HG02840 (cell line): ENCODE results near the gene WFIKKN1.
A peak's percentile ranks its signal among the peaks of the same experiment; 100 is the strongest.

Experiments used
- ATAC-seq: cut with Tn5 transposase; IDR thresholded peaks from one replicate; pipeline ENCODE4 v1.9.1; 2021; ENCODE audit warnings: mild to moderate bottlenecking, moderate library complexity, moderate number of reproducible peaks; ENCODE audit not compliant: unreplicated experiment, low FRiP score

The WFIKKN1 gene

DNA sequence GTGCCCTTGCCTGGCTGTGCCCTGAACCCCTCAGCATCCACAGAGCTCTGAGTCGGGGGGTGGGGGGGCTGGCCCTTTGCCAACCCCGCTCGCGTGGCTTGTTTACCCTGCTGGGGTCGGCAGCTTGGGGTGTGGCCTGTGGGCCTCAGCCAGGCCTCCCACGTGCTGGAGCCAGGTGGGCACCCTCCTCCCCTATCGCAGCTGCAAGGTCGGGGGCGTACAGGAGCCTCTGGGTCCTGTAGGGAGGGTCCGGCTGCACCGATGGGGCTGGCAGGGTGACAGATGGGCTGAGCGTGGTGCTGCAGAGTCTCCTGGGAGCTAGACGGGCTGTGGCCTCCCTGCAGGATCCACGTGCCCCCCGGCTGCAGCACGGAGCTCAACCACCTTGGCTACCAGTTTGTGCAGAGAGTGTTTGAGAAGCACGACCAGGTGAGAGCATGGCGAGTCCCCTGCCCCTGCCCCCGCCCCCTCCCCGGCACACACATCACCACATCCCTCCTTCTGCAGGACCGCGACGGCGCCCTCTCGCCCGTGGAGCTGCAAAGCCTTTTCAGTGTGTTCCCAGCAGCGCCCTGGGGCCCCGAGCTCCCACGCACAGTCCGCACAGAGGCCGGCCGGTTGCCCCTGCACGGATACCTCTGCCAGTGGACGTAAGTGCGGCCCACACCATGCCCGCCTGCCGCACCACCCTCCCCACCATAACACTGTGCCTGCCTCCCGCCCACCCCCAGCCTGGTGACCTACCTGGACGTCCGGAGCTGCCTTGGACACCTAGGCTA lies 40.8 kb downstream of the WFIKKN1 start:
- no peak for ATAC-seq

DNA sequence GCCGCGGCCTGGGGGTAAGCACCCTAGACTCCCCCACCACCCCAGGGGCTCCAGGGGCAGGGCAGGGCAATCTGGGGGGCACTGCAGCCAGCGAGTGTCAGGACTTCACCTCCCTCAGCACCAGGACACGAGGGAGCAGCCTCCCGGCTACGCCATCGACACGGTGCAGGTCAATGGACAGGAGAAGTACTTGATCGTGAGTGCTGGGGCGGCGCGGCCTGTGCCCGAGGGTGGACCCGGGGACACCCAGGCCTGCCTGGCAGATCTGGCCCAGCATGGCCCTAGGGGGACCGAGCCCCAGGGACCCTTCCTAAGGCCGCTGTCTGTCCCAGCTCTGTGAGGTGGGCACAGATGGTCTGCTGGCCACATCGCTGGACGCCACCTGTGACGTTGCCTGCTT lies 41.6 kb downstream of the WFIKKN1 start:
- no peak for ATAC-seq

DNA sequence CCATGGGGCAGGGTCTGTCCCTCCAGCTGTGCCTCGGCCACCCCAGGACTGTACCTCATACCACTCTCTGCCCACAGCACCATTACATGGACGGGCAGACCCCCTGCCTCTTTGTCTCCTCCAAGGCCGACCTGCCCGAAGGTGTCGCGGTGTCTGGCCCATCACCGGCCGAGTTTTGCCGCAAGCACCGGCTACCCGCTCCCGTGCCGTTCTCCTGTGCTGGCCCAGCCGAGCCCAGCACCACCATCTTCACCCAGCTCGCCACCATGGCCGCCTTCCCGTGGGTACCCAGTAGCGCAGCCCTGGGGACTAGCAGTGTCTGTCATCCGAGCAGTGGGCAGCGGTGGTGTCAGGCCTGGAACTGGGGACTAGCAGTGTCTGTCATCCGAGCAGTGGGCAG lies 42.1 kb downstream of the WFIKKN1 start:
- no peak for ATAC-seq

DNA sequence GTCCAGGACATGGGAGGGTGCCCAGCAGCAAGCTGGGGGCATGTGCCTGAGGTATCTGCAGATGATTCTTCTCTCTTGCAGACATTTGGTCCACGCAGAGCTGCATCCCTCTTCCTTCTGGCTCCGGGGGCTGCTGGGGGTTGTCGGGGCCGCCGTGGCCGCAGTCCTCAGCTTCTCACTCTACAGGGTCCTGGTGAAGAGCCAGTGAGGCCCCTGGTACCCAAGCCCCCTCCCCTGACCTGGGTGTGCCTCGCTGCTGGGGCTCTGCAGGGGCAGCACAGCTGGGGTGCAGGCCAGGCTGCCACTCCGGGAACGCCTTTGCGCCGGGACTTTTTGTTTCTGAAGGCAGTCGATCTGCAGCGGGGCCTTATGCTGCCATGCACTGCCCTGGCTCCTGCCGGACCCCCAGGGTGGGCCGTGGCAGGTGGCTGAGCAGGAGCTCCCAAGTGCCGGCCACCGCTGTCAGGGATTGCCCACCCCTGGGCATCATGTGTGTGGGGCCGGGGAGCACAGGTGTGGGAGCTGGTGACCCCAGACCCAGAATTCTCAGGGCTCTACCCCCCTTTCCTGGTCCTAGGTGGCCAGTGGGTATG lies 42.7 kb downstream of the WFIKKN1 start:
- no peak for ATAC-seq

DNA sequence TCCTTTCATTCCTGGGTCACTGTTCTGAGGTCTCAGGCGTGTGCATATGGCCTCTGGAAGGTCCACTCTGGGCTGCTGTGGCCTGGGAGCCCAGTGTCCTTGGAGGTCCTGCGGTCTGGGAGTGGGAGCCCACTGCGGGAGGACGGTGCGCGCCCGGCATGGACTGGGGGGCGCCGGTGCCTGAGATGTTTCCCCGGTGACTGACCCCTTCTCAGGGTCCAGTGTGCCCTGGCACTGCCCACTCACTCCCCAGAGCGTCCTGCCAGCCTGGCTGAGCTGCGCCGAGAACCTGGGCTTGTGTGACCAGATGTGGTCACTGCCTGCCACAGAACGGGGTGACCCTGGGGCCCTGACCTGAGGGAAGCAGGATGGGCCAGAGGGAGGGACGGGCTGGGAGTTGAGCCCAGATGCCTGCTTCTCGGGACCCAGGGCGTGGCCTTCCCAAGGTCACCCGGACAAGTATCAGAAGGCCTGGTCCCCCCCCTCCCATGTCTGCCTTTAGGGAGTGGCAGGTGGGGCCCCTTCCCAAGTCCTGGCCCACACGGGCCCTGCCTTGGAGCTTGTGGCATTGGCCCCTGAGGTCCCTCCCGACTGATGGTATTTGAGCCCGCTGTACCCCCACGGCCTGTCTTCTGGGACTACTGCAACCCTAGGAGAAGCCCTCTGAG lies 43.6 kb downstream of the WFIKKN1 start:
- no peak for ATAC-seq

DNA sequence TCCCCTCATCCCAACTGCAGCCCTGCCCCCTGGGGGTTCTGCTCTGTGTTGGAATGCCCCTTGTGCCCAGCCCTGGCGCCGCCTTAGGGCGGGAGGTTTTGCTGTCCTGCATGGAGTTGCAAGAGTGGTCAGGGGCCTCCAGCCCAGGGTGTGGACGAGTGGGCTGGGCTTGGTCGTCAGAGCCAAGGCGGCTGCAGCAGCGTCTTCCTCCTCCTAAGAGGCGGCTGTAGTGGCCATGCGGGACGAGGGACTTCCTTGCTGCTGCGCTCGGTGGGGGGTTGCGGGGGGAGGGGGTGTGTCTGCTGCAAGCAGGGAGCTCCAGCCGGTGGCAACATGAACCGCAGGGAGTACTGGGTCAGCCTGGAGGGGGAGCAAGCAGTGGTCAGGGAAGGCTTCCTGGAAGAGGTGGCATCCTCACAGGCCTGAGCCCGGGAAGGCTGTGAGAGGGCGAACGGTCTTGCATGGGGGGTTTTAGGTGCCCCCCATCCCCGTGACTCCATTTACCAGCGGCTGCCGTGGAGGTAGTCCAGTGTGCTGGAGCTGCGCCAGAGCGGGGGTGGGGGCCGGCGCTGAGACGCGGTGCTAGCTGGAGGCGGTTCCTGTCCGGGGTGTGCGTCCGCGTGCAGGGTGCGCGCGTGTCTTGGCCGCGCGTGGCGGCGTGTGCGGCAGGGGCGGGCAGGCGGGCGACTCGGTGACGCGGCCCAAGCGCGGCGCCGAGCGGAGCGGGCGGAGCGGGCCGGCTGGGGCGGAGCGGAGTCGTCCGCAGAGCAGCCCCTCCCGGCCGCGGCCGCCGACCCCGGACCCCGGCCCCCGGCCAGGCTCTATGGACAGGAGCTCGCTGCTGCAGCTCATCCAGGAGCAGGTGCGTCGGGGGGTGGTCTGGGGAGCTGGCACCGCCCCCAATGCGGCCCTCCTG lies 44.4 kb downstream of the WFIKKN1 start, which contains the start of gene RHBDL1:
Gene RHBDL1, plus strand, starts transcription at position 704 of the 916 bp plus-strand sequence. Its CDS starts 120 bp downstream, at position 824.
- no peak for ATAC-seq

DNA sequence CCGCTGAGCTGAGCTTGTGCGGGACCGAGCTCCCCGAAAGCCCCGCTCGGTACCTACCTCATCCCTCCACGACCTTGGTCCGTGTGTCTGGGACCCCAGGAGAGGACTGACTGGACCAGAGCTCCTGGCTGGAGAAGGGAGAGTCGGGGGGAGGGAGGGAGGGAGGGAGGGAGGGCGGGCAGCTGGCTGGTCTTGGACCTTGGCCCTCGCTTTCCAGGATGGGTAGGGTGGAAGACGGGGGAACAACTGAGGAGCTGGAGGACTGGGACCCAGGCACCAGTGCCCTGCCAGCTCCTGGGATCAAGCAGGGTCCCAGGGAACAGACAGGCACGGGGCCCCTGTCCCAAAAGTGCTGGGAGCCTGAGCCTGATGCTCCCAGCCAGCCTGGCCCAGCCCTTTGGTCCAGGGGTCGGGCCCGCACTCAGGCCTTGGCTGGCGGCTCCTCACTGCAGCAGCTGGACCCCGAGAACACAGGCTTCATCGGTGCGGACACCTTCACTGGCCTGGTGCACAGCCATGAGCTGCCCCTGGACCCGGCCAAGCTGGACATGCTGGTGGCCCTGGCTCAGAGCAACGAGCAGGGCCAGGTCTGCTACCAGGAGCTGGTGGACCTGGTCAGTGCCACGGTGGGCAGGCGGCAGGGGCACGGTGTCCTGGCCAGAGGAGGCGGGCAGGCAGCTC lies 45.2 kb downstream of the WFIKKN1 start:
- ATAC-seq, result no peak

DNA sequence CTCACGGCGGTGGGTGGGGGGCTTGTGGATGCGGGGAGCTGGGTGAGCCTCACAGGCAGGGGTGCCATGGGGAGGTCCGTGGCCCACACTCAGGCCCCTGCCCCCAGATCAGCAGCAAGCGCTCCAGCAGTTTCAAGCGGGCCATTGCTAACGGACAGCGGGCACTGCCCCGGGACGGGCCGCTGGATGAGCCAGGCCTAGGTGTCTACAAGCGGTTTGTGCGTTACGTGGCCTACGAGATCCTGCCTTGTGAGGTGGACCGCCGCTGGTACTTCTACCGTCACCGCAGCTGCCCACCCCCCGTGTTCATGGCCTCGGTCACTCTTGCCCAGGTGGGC lies 45.7 kb downstream of the WFIKKN1 start:
- no peak for ATAC-seq

DNA sequence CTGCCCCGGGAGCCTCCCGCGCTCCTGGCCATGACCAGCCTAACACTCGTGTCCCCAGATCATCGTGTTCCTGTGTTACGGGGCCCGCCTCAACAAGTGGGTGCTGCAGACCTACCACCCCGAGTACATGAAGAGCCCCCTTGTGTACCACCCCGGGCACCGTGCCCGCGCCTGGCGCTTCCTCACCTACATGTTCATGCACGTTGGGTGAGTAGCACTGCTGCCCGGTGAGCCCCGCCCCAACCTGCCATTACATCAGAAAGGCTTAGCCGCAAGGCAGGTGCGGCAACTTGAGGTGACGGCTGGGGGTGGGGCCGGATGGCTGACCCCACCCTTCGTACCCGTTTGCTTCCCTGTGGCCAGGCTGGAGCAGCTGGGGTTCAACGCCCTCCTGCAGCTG lies 46.1 kb downstream of the WFIKKN1 start:
- ATAC-seq, result no peak

DNA sequence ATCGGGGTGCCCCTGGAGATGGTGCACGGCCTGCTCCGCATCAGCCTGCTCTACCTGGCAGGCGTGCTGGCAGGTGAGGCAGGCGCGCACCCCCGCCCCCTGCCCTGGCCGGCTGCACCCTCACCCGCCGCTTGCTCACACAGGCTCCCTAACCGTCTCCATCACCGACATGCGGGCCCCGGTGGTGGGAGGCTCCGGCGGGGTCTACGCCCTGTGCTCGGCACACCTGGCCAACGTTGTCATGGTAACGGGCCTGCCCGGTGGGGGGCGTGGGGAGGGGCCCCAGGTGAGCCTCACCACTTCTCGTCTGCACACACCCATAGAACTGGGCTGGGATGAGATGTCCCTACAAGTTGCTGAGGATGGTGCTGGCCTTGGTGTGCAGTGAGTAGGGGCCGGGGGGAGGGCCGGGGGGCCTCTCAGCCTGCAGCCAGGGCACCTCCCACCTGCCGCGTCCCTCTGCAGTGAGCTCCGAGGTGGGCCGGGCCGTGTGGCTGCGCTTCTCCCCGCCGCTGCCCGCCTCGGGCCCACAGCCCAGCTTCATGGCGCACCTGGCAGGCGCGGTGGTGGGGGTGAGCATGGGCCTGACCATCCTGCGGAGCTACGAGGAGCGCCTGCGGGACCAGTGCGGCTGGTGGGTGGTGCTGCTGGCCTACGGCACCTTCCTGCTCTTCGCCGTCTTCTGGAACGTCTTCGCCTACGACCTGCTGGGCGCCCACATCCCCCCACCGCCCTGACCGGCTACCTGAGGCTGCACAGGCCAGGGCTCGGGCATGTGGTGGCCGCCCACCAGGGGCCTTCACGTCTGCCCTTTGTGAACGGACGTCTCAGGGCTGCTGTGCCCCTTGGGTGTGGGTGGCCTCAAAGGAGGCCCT lies 46.8 kb downstream of the WFIKKN1 start:
- no peak for ATAC-seq

DNA sequence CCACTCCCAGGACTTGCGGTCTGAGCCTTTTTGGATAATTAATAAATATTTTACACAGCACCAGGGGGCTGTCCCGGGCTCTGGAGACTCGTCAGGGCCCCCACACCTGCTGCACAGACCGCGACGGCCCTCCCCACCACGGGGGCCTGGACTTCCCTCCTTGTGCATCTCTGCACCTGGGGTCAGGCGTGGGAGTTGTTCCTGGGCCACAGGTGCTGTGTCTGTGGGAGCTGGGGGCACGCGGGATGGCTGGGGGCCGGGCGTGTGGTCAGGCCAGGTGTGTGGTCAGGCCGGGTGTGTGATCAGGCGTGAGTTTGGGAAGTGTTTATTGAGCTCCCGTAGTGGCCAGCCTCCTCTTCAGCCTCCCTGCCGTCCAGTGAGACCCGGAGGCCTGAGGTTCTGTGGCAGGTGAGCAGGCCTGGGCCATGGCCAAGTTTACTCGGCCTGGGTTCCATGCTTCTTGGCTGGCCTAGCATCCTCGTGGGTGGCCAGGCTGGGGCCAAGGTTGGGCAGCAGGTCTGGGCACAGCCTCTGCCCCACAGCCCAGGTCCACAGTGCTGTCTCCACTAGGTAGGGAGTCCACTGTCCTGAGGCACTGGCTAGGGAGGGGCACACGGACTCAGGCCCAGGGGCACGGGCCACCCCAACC lies 47.5 kb downstream of the WFIKKN1 start:
- no peak for ATAC-seq

DNA sequence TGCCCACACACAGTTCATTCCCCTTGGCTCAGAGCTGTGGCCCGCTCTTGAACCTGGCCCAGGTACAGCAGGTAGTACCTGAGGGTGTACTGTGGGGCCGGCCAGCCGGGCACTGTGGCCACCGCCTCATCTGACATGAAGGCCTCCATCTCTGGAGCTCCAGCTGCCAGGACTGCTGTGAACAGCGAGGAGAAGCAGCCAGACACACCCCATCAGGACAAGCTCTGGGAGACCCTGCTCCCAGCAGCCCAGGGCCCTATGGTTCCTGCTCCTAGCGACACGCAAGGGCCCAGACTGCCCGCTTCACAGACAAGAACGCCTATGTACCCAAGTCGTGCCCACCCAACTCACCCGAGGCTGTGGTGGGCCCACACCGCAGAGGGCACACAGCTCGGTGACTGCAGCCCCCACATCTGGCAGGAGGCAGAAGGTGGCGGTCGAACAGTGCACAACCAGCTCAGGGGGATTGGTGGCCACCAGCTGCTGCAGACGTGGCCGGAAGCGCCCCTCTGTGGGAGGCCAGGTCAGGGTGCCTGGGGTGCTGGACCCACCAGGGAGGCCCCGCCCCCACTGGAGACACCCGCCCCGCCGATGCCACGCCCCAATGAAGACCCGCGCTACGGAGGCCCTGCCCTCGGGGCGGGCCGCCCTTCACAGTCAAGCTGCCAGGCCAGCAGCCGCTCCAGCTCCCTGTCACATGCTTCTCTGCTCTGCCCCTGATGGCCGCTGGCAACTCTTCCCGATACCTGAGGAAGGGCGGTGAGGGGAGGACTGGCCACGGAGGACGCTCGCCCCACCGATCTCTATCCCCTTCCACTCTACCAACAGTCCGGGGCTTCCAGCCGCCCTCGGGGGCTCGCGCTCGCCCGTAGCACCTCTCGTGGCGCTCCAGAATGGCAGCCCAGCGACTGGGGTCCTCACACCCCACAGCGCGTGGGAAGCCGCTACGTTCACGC lies 48.4 kb downstream of the WFIKKN1 start:
- ATAC-seq, result peak; percentile 4

DNA sequence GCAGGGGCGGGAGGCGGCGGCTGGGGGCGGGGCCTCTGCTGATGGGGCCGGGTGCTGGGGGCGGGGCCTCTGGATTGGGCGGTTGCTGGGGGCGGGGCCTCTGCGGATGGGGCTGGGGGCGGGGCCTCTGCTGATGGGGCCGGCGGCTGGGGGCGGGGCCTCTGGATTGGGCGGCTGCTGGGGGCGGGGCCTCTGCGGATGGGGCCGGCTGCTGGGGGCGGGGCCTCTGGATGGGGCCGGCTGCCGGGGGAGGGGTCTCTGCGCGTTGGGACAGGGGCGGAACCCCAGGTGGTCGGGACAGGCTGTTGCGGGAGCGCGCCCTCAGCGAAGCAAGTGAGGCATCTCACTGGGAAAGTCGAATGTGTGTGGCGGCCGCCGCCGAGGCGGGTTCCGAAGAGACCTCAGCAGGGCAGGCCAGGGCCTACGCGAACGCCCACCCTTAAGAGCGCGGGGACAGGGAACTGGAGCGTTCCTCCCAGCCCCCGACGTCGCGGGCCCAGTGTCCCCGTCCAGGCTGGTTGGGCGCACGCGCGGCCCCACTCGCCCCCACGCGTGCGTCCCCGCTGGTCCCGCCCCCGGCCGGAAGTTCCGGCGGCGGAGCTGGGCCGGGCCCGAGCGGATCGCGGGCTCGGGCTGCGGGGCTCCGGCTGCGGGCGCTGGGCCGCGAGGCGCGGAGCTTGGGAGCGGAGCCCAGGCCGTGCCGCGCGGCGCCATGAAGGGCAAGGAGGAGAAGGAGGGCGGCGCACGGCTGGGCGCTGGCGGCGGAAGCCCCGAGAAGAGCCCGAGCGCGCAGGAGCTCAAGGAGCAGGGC lies 49.2 kb downstream of the WFIKKN1 start, which contains the start of gene STUB1:
Gene STUB1, plus strand, starts transcription at position 597 of the 811 bp plus-strand sequence. Its CDS starts 116 bp downstream, at position 713.
- peak; percentile 31 for ATAC-seq

DNA sequence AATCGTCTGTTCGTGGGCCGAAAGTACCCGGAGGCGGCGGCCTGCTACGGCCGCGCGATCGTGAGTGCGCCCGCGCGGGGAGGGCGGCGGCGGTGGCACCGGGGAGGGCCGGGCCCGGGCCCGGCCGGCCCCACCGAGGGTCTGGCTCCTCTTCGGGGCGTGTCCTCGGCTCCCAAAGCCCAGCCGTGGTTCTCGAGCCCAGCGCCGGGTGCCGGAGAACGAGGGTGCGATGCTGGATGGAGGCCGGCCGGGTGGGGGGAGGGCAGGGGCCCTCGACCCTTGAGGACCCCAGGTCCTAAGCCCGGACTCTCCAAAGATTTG lies 49.8 kb downstream of the WFIKKN1 start:
- ATAC-seq, result no peak

DNA sequence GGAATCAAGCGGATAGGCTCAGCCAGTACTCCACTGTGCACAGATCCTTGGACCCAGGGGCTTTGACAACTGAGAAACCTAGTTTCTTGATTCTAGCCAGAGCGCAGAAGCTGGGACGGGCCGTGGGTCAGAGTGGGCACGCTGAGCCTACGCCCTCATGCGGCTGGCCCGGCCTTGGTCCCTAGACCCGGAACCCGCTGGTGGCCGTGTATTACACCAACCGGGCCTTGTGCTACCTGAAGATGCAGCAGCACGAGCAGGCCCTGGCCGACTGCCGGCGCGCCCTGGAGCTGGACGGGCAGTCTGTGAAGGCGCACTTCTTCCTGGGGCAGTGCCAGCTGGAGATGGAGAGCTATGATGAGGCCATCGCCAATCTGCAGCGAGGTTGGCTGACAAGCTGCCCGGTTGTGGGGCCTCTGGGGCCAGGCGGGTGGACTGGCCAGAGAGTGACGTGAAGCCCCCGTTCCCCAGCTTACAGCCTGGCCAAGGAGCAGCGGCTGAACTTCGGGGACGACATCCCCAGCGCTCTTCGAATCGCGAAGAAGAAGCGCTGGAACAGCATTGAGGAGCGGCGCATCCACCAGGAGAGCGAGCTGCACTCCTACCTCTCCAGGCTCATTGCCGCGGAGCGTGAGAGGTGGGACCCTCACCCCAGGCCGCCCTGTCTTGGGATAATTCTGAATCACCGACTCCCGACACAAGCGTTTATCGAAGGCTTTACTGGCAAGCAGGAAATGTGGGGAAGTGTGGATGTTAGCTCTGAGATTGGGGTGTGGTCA lies 50.4 kb downstream of the WFIKKN1 start:
- ATAC-seq, result no peak
